Endothelial cell of umbilical vein (primary cell): ENCODE results near the gene EML6. TPM values are rescaled to one million over a fixed set of nuclear protein-coding genes. Genes with fewer than 3 reads are reported as not detected.

Experiments
- BruUV-seq: library from RNA; stranded (reverse); fragments of 400-500 nt; replicated peaks from 2 replicates; lab custom pipeline; 2021; lab: Mats Ljungman, UMichigan
- CTCF ChIA-PET: fragments of 300-600, 350-600 bp; sonication (Branson Sonifier 250); formaldehyde crosslinking; loops from one replicate; lab custom pipeline; 2021; ENCODE audit warnings: antibody characterized with exemption, inconsistent platforms; lab: Charles Lee
- POLR2A ChIA-PET: fragments of 300-600, 350-600 bp; sonication (Branson Sonifier 250); formaldehyde crosslinking; loops from one replicate; lab custom pipeline; 2021; ENCODE audit warnings: antibody characterized with exemption, inconsistent platforms; lab: Charles Lee
- DNase-seq: peaks from one replicate; pipeline ENCODE4 v3.0.0-alpha.2; 2011; ENCODE audit warnings: low read depth, low spot score
- FAIRE-seq: peaks from 2 replicates; lab custom pipeline; 2011; peaks lifted over from hg19 to GRCh38; lab: Jason Lieb, UNC
- H2AFZ ChIP-seq: 2 replicates; pipeline ENCODE4 v1.6.0; 2012; ENCODE audit warnings: low read depth, low read length, control low read depth, inconsistent platforms
- H3K27ac ChIP-seq: 2 replicates; pipeline ENCODE4 v1.5.1; 2011; ENCODE audit warnings: low read depth, mild to moderate bottlenecking, control low read depth, low read length, moderate library complexity; ENCODE audit not compliant: insufficient read depth
- H3K27me3 ChIP-seq, 2 experiments: 2 replicates each; pipeline versions ENCODE4 v1.6.0 to v1.6.1; 2011; ENCODE audit warnings: low read length in 2 of 2, mixed read lengths in 1 of 2; ENCODE audit not compliant: control insufficient read depth in 2 of 2, insufficient read depth in 2 of 2
- H3K36me3 ChIP-seq, 2 experiments: 2 replicates in 1 of 2; 3 replicates in 1 of 2; pipeline ENCODE4 v1.5.1; 2011; ENCODE audit warnings: low read length in 2 of 2, mild to moderate bottlenecking in 1 of 2, moderate library complexity in 1 of 2; ENCODE audit not compliant: control insufficient read depth in 2 of 2, insufficient read depth in 2 of 2; ENCODE audit errors: extremely low read depth in 1 of 2
- H3K4me1 ChIP-seq: 3 replicates; pipeline ENCODE4 v1.5.1; 2011; ENCODE audit warnings: mild to moderate bottlenecking, low read length; ENCODE audit not compliant: control insufficient read depth, insufficient read depth; ENCODE audit errors: extremely low read depth
- H3K4me2 ChIP-seq: 2 replicates; pipeline ENCODE4 v1.6.1; 2011; ENCODE audit warnings: low read length, control low read depth, mixed read lengths; ENCODE audit not compliant: insufficient read depth
- H3K4me3 ChIP-seq, 3 experiments: fragments of 200-600 bp in 1 of 3; sonication (generic), shearing (Covaris generic) in 1 of 3; replicated peaks in 1 of 3; 2 replicates each; pipeline ENCODE4 v1.5.1; 2011 to 2016; ENCODE audit warnings: control low read depth in 3 of 3, low read length in 3 of 3, mild to moderate bottlenecking in 2 of 3, inconsistent platforms in 1 of 3, low read depth in 1 of 3, moderate library complexity in 1 of 3; ENCODE audit not compliant: insufficient read depth in 1 of 3
- H3K79me2 ChIP-seq: 2 replicates; pipeline ENCODE4 v1.6.0; 2012; ENCODE audit warnings: low read length, inconsistent platforms; ENCODE audit not compliant: control insufficient read depth, insufficient read depth
- H3K9ac ChIP-seq: replicated peaks from 2 replicates; pipeline ENCODE3; 2011; ENCODE audit warnings: low read length, control low read depth; ENCODE audit not compliant: insufficient read depth; ENCODE audit errors: extremely low read depth
- H3K9me1 ChIP-seq: replicated peaks from 3 replicates; pipeline ENCODE4 v1.6.0; 2011; ENCODE audit warnings: mild to moderate bottlenecking, low read length; ENCODE audit not compliant: control insufficient read depth, insufficient read depth; ENCODE audit errors: extremely low read depth
- H3K9me3 ChIP-seq: replicated peaks from 2 replicates; pipeline ENCODE4 v1.5.1; 2012; ENCODE audit warnings: low read length, inconsistent platforms; ENCODE audit not compliant: control insufficient read depth, insufficient read depth
- H4K20me1 ChIP-seq: replicated peaks from 2 replicates; pipeline ENCODE3; 2011; ENCODE audit warnings: mild to moderate bottlenecking, low read length; ENCODE audit not compliant: control insufficient read depth, insufficient read depth; ENCODE audit errors: extremely low read depth
- CTCF ChIP-seq, 2 donors: IDR thresholded peaks; 1 replicate in 1 of 2; 2 replicates in 1 of 2; pipeline ENCODE4 v1.5.1; 2011; ENCODE audit warnings: low read length in 2 of 2, mild to moderate bottlenecking in 2 of 2, moderate library complexity in 2 of 2, control low read depth in 1 of 2, inconsistent platforms in 1 of 2, low read depth in 1 of 2; ENCODE audit not compliant: insufficient read depth in 1 of 2; ENCODE audit errors: extremely low read depth in 1 of 2
- EZH2 ChIP-seq: IDR thresholded peaks from 2 replicates; pipeline ENCODE4 v1.6.1; 2012; ENCODE audit warnings: borderline replicate concordance, low read depth, mild to moderate bottlenecking, moderate library complexity, low read length, inconsistent platforms; ENCODE audit not compliant: severe bottlenecking
- FOS ChIP-seq: IDR thresholded peaks from 2 replicates; pipeline ENCODE4 v1.6.1; 2011; ENCODE audit warnings: mild to moderate bottlenecking, low read length, moderate library complexity, borderline replicate concordance; ENCODE audit not compliant: insufficient read depth
- GATA2 ChIP-seq: IDR thresholded peaks from 2 replicates; pipeline ENCODE4 v1.7.0; 2011; ENCODE audit warnings: low read depth, mild to moderate bottlenecking, moderate library complexity, mixed read lengths, low read length; ENCODE audit not compliant: insufficient read length, insufficient read depth
- JUN ChIP-seq: IDR thresholded peaks from 2 replicates; pipeline ENCODE4 v1.6.1; 2011; ENCODE audit warnings: borderline replicate concordance, low read depth; ENCODE audit not compliant: insufficient read length, insufficient read depth
- MAX ChIP-seq: IDR thresholded peaks from 2 replicates; pipeline ENCODE4 v1.6.1; 2011; ENCODE audit not compliant: insufficient read depth, insufficient read length
- MYC ChIP-seq: IDR thresholded peaks from one replicate; pipeline ENCODE4 v1.6.1; 2011; ENCODE audit warnings: mild to moderate bottlenecking, low read depth, low read length
- POLR2A ChIP-seq: IDR thresholded peaks from 2 replicates; pipeline ENCODE4 v1.6.1; 2012; ENCODE audit warnings: low read depth, mild to moderate bottlenecking, control low read depth, low read length
- POLR2AphosphoS5 ChIP-seq: IDR thresholded peaks from 2 replicates; pipeline ENCODE4 v1.6.1; 2012; ENCODE audit warnings: low read depth, mild to moderate bottlenecking, control low read depth, low read length, moderate library complexity; ENCODE audit not compliant: insufficient read depth
- dilution Hi-C: fragments of 300-500 bp; cut with MboI; formaldehyde crosslinking; loops from one replicate; pipeline ENCODE4 v1.15.0; 2019; ENCODE audit warnings: low sequenced_read_pairs; ENCODE audit not compliant: extremely low pct_ligation_motif_present
- intact Hi-C: fragments of 100-400 bp; cut with micrococcal nuclease; formaldehyde crosslinking; loops from one replicate; pipeline ENCODE4 v1.10.0; 2022
- polyA plus RNA-seq, 4 experiments: library from polyadenylated mRNA; depleted of rRNA in 3 of 4; stranded (reverse) in 3 of 4; unstranded in 1 of 4; fragments of >200 nt; gene quantifications; 2 replicates each; pipeline versions ENCODE4 v1.2.1 to v1.2.3, GENCODE V29; 2011 to 2012; ENCODE audit warnings: missing spikeins in 1 of 4
- total RNA-seq: library from RNA; stranded (reverse); gene quantifications from 2 replicates; pipeline ENCODE4 v1.2.3, GENCODE V29; 2021

Gene EML6
- total and polyA plus RNA-seq, 2 donors (not counting 3 experiments of a cell fraction or from before 2014, with no cell fraction given) = 0.79 to 2.1 TPM

- H3K4me2 ChIP-seq = no peak overlapping the region
- no peaks in the 10 kb centered on the region for H3K36me3 ChIP-seq
- dilution Hi-C loops = no loop called here
- DNase-seq (no peak), FAIRE-seq (no peak)
- TF ChIP-seq JUN = no peak
- no peak for TF ChIP-seq EZH2
- TF ChIP-seq FOS = no peak
- TF ChIP-seq POLR2A = no peak
- no peak for TF ChIP-seq GATA2
- TF ChIP-seq CTCF (IDR thresholded peaks at IDR 0.05; ENCODE audit: extremely low read depth in 1 of 2, insufficient read depth in 1 of 2, low read depth in 1 of 2, low read length in 2 of 2) = no peak
- TF ChIP-seq MAX = no peak
- no peak for TF ChIP-seq MYC
- no peak for TF ChIP-seq POLR2AphosphoS5
- H3K9me1 ChIP-seq = no peaks in the 10 kb centered on the region
- H3K27ac ChIP-seq = no peak overlapping the region
- H3K4me1 ChIP-seq = no peaks in the 10 kb centered on the region
- no peaks in the 10 kb centered on the region for H3K79me2 ChIP-seq
- no peaks in the 10 kb centered on the region for H3K27me3 ChIP-seq
- POLR2A ChIA-PET = no interaction called here
- H3K9me3 ChIP-seq = no peaks in the 10 kb centered on the region
- intact Hi-C loops = no loop called here
- H3K9ac ChIP-seq = no peak overlapping the region
- no peaks in the 10 kb centered on the region for H4K20me1 ChIP-seq
- no peak overlapping the region for H2AFZ ChIP-seq
- H3K4me3 ChIP-seq = no peak overlapping the region
- CTCF ChIA-PET = interaction anchor here (1.2 to 6.2 kb wide), 3 partner anchors 9 to 30 kb away, joined by 3 to 40 read pairs (median 5); no protein-coding TSS in a partner anchor
- no TSS peak for BruUV-seq
Measured at GRCh38 chr2:54695378-54695777, 28.1 kb upstream of the EML6 start.
